GM18951 (cell line): ENCODE data around the gene AHCYL1.

Experiments used
- POLR2A ChIP-seq: IDR thresholded peaks from 4 replicates; pipeline ENCODE4 v1.6.1; 2011; ENCODE audit warnings: mild to moderate bottlenecking; ENCODE audit not compliant: insufficient read length, insufficient read depth; ENCODE audit errors: extremely low read depth
- in situ Hi-C: fragments of 300-500 bp; cut with MboI; formaldehyde crosslinking; loops from one replicate; pipeline ENCODE4 v1.12.0; 2022; ENCODE audit warnings: low sequenced_read_pairs, mixed read lengths, inconsistent platforms; ENCODE audit not compliant: unreplicated experiment

The AHCYL1 gene

GRCh38 chr1:109995536-109995935, 11.0 kb downstream of the AHCYL1 start:
- in situ Hi-C loops, result no loop called here
- TF ChIP-seq POLR2A, result no peak

- TF ChIP-seq POLR2A, result no peak
- in situ Hi-C loops, result no loop called here
Observed at GRCh38 chr1:109996476-109996875, 11.9 kb downstream of the AHCYL1 start.

- no peak for TF ChIP-seq POLR2A
- in situ Hi-C loops, result no loop called here
Observed at GRCh38 chr1:109997204-109997866, 12.8 kb downstream of the AHCYL1 start.

GRCh38 chr1:109997867-109998229, 13.3 kb downstream of the AHCYL1 start:
- TF ChIP-seq POLR2A, result no peak
- in situ Hi-C loops, result no loop called here

GRCh38 chr1:110002695-110003094, 18.1 kb downstream of the AHCYL1 start:
- no peak for TF ChIP-seq POLR2A
- in situ Hi-C loops, result no loop called here

- TF ChIP-seq POLR2A, result peak; percentile 32
- in situ Hi-C loops, result no loop called here
Observed at GRCh38 chr1:110003747-110004428, 19.3 kb downstream of the AHCYL1 start.

- in situ Hi-C loops, result no loop called here
- no peak for TF ChIP-seq POLR2A
Observed at GRCh38 chr1:110004583-110004982, 20.0 kb downstream of the AHCYL1 start.

GRCh38 chr1:110005971-110006370, 21.4 kb downstream of the AHCYL1 start:
- TF ChIP-seq POLR2A, result no peak
- in situ Hi-C loops, result no loop called here

- in situ Hi-C loops, result no loop called here
- TF ChIP-seq POLR2A, result no peak
Observed at GRCh38 chr1:110006516-110006915, 22.0 kb downstream of the AHCYL1 start.

GRCh38 chr1:110007046-110007830, 22.7 kb downstream of the AHCYL1 start:
- no peak for TF ChIP-seq POLR2A
- in situ Hi-C loops, result no loop called here

GRCh38 chr1:110008971-110009565, 24.5 kb downstream of the AHCYL1 start:
- in situ Hi-C loops, result no loop called here
- TF ChIP-seq POLR2A, result no peak

GRCh38 chr1:110011527-110012041, 27.0 kb downstream of the AHCYL1 start:
- in situ Hi-C loops, result no loop called here
- TF ChIP-seq POLR2A, result no peak
